ENCODE measurements around the gene SLC35A4.
"Not testable (repeated sequence)": the region's sequence is repeated elsewhere in the genome, so short reads cannot be mapped to it uniquely, and the experiment has no call there.

The SLC35A4 gene

DNA sequence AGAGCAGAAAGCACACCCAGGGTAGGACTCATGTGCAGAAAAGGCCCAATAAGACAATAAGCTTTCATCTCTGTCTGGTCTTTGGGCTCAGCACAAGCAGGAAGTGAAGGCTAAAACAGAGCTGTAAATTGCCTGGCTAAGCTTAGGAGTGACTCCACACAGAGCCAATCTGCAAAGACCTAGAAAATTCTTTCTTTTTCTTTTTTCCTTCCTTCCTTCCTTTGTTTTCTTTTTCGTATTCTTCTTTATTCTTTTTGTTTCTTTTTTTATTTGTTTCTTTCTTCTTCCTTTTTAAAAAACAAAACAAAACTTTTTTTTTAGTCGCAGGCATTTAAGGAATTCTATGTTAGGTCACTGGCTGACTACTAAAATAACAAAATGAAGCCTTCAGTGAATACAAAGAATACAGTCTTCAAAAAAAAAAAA lies 12.2 kb downstream of the SLC35A4 start:
- in situ Hi-C loops (cut with MboI; ENCODE audit: low pct_unique_long_range_greater_than_20kb, low sequenced_read_pairs) = no loop called here
- DNase-seq = no peak

DNA sequence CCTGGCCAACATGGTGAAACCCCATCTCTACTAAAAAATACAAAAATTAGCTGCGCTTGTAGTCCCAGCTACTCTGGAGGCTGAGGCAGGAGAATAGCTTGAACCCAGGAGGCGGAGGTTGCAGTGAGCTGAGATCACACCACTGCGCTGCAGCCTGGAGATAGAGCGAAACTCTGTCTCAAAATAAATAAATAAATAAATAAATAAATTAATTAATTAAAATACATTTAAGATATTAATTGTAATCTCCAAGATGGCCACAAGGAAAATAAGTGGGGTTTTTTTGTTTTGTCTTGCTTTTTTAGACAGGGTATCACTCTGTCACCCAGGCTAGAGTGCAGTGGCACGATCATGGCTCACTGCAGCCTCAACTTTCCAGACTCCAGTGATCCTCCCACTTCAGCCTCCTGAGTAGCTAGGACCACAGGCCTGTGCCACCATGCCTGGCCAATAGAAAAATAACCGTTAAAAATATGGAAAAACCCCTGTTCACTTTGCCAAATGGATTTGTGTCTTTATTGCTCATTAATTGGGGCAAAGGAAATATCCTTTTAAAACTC lies 14.6 kb downstream of the SLC35A4 start:
- in situ Hi-C loops (cut with MboI; ENCODE audit: low pct_unique_long_range_greater_than_20kb, low sequenced_read_pairs); DNase-seq: not testable (repeated sequence)

DNA sequence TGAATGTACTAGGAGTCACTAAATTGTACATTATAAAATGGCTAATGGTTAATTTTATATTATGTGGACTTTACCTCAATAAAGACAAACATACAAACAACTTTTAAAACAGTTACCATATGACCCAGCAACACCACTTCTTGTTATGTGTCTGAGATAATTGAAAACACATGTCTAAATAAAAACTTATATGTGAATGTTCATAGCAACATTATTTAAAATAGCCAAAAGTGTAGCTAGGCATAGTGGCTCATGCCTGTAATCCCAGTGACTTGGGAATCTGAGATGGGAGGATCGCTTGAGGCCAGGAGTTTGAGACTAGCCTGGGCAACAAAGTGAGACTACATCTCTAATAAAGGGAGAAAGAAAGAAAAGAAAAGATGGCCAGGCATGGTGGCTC lies 22.9 kb downstream of the SLC35A4 start:
- DNase-seq = no peak
- in situ Hi-C loops (cut with MboI; ENCODE audit: low pct_unique_long_range_greater_than_20kb, low sequenced_read_pairs) = no loop called here

- DNase-seq = no peak
- in situ Hi-C loops (cut with MboI; ENCODE audit: low pct_unique_long_range_greater_than_20kb, low sequenced_read_pairs) = no loop called here
Measured at GRCh38 chr5:140588311-140589070, 23.9 kb downstream of the SLC35A4 start.

DNA sequence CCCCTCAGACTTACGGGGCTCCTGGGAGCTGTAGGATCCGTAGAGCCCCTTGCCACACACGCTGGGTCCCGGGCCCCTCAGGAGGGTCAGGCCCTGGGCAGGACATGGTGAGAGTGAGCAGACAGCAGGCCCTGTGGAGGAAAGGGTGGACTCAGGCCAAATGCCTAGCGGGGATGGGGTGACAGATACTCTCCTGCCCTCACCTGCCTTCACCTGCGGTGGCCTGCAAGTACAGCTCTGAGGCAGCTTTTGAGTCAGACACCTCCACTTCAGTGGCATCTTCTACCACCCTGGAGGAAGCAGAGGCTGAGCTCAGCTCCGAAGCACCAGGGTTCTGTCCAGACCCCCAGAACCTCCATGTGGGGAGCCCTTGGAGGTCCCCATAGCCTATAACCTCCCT lies 26.2 kb downstream of the SLC35A4 start:
- DNase-seq = no peak
- in situ Hi-C loops (cut with MboI; ENCODE audit: low pct_unique_long_range_greater_than_20kb, low sequenced_read_pairs) = no loop called here

DNA sequence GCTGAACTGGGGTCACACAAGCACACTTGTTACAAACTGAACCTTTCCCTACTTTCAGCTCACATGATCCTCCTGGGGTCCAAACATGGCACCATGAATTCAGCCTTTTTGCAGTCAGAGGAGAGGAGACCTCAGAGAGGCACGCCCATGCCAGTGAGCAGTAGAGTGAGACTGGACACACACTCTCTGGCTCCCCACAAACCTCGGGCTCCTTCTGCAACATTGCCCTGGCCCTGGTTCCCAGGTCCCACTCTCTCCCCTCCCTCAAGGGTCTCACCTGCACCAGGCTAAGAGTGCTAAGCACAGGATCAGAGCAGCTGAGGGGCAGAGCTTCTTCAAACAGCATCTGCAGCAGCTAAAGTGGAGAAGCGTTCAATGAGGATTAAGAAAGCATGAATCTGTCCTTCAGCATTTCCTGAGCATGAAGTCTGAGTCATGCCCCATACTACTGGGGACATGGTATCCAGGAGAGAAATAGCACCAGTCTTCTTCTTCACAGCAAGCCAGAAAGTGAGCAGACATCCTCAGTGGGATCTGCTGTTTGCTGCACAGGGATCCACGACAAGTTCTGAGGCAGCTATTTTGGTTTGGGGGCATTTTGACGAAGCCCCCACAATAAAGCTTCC lies 27.2 kb downstream of the SLC35A4 start:
- DNase-seq = peak; percentile 6

GRCh38 chr5:140593070-140593469 lies 28.4 kb downstream of the SLC35A4 start:
- in situ Hi-C loops (cut with MboI; ENCODE audit: low pct_unique_long_range_greater_than_20kb, low sequenced_read_pairs); DNase-seq: not testable (repeated sequence)

More for the DNA sequence above, 27.2 kb downstream of the SLC35A4 start:
- in situ Hi-C loops (cut with MboI; ENCODE audit: low pct_unique_long_range_greater_than_20kb, low sequenced_read_pairs) = no loop called here

GRCh38 chr5:140594169-140594568 lies 29.5 kb downstream of the SLC35A4 start:
- no peak for DNase-seq
- in situ Hi-C loops (cut with MboI; ENCODE audit: low pct_unique_long_range_greater_than_20kb, low sequenced_read_pairs) = no loop called here

- DNase-seq = peak; percentile 71
- in situ Hi-C loops (cut with MboI; ENCODE audit: low pct_unique_long_range_greater_than_20kb, low sequenced_read_pairs) = no loop called here
Measured at GRCh38 chr5:140595538-140596300, 31.1 kb downstream of the SLC35A4 start.

DNA sequence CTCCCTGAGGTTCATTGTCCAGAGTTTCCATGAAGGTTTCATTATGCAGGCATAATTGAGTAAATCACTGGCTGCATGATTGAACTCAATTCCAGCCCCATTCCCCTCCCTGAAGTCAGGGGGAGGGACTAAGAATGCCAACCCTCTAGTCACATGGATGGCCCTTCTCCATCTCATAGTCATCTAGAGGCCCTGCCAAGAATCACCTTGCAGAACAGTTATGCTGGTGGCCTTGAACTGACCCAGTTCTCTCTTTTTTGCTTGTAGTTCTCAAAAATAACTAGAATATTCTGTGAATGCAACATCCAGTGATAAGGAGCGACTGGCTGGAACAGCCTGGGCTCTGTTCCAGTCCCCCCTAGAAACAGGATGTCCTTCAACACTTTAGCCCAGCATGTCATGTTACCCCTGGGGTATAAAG lies 31.7 kb downstream of the SLC35A4 start:
- in situ Hi-C loops (cut with MboI; ENCODE audit: low pct_unique_long_range_greater_than_20kb, low sequenced_read_pairs) = no loop called here
- no peak for DNase-seq

- no peak for DNase-seq
- in situ Hi-C loops (cut with MboI; ENCODE audit: low pct_unique_long_range_greater_than_20kb, low sequenced_read_pairs) = no loop called here
Measured at GRCh38 chr5:140598836-140599235, 34.2 kb downstream of the SLC35A4 start.

DNA sequence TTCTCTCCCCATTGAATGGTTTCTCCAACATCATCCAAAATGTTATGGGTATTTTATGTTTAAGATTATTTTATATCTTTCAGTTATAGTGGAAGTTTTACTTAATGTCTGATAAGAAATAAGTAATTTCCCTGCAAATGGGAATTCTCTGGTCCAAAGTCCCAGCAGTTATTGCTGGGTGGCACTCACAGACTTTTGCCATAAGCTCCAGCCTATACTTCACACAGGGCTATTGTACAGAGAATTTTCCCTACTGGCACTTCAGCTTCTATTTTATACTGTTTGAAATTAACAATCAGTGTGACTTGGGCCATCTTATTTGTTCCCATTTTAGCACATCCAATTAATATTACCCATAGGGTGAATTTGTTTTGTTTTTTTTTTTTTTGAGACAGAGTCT lies 35.5 kb downstream of the SLC35A4 start:
- no peak for DNase-seq
- in situ Hi-C loops (cut with MboI; ENCODE audit: low pct_unique_long_range_greater_than_20kb, low sequenced_read_pairs) = no loop called here

DNA sequence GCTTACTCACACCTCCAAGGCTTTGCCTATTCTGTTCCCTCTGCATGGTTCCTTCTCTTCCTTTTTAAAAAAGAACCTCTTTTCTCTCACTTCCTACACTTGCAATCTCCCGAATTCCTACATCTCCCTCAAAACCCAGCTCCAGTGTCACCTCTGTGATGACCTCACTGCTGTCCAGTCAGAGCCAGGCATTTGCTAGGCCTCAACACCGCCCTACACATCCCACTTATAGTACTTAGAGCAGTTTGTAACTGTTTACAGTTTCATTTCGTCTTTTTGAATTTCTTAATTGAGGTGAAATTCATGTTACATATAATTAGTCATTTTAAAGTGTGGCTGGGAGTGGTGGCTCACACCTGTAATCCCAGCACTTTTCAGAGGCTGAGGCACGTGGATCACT lies 37.5 kb downstream of the SLC35A4 start:
- in situ Hi-C loops (cut with MboI; ENCODE audit: low pct_unique_long_range_greater_than_20kb, low sequenced_read_pairs) = no loop called here
- DNase-seq = no peak

DNA sequence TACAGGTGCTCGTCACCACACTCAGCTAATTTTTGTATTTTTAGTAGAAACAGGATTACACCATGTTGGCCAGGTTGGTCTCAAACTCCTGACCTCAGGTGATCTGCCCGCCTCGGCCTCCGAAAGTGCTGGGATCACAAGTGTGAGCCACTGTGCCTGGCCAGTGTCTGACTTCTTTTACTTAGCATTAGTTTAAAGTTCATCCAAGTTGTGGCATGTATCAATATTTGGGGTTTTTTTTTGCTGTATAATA lies 38.7 kb downstream of the SLC35A4 start:
- DNase-seq; in situ Hi-C loops (cut with MboI; ENCODE audit: low pct_unique_long_range_greater_than_20kb, low sequenced_read_pairs): not testable (repeated sequence)

- in situ Hi-C loops (cut with MboI; ENCODE audit: low pct_unique_long_range_greater_than_20kb, low sequenced_read_pairs) = no loop called here
- peak; percentile 12 for DNase-seq
Measured at GRCh38 chr5:140603734-140604133, 39.1 kb downstream of the SLC35A4 start.

GRCh38 chr5:140605879-140606278 lies 41.3 kb downstream of the SLC35A4 start:
- in situ Hi-C loops (cut with MboI; ENCODE audit: low pct_unique_long_range_greater_than_20kb, low sequenced_read_pairs) = no loop called here
- no peak for DNase-seq

- in situ Hi-C loops (cut with MboI; ENCODE audit: low pct_unique_long_range_greater_than_20kb, low sequenced_read_pairs) = no loop called here
- DNase-seq = no peak
Measured at GRCh38 chr5:140607031-140607430, 42.4 kb downstream of the SLC35A4 start.

- in situ Hi-C loops (cut with MboI; ENCODE audit: low pct_unique_long_range_greater_than_20kb, low sequenced_read_pairs) = no loop called here
- DNase-seq = no peak
Measured at GRCh38 chr5:140608722-140609121, 44.1 kb downstream of the SLC35A4 start.

DNA sequence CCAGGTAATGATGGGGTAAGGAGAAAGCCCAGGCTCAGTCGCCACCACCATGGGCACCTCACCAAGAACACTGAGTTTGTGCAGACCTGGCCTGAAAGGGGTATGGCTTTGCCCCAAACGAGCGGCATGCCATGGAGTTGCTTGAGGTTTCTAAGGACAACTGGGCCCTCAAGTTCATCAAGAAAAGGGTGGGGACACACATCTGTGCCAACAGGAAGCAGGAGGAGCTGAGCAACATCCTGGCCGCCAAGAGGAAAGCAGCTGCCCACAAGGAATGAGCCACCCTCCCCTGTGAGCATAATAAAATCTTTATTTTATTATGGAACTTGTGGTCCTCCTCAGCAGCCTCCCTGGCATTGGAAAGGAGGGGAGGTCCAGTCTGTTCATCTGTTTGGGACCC lies 44.5 kb downstream of the SLC35A4 start:
- DNase-seq = peak; percentile 68
- in situ Hi-C loops (cut with MboI; ENCODE audit: low pct_unique_long_range_greater_than_20kb, low sequenced_read_pairs) = no loop called here

- in situ Hi-C loops (cut with MboI; ENCODE audit: low pct_unique_long_range_greater_than_20kb, low sequenced_read_pairs) = no loop called here
- peak; percentile 54 for DNase-seq
Measured at GRCh38 chr5:140611020-140611521, 46.4 kb downstream of the SLC35A4 start.
